Liver (tissue), 3 donors: Measurements from ENCODE around the gene SLC2A6.

Experiments used
- ATF3 ChIP-seq: IDR thresholded peaks from 2 replicates; pipeline ENCODE4 v1.6.1; 2016; ENCODE audit warnings: antibody characterized with exemption
- CTCF ChIP-seq: fragments of 150-350 bp; IDR thresholded peaks from 2 replicates; pipeline ENCODE4 v1.5.1; 2017; ENCODE audit warnings: improper control_type of control experiment, low read depth, low read length; ENCODE audit not compliant: missing input control
- EGR1 ChIP-seq, 2 donors: IDR thresholded peaks; 2 replicates each; pipeline ENCODE4 v1.6.1; 2016 to 2018; ENCODE audit warnings: antibody characterized with exemption in 2 of 2, low read depth in 2 of 2
- GABPA ChIP-seq, 2 donors: IDR thresholded peaks in 1 of 2; conservative IDR thresholded peaks in 1 of 2; 2 replicates each; pipeline ENCODE4 v1.6.1; 2016; ENCODE audit warnings: antibody characterized with exemption in 2 of 2, mild to moderate bottlenecking in 1 of 2, moderate library complexity in 1 of 2
- JUND ChIP-seq, 2 donors: IDR thresholded peaks; 2 replicates each; pipeline ENCODE4 v1.6.1; 2016; ENCODE audit warnings: antibody characterized with exemption in 2 of 2
- MAX ChIP-seq: IDR thresholded peaks from 2 replicates; pipeline ENCODE4 v1.6.1; 2016; ENCODE audit warnings: antibody characterized with exemption
- NR2F2 ChIP-seq: IDR thresholded peaks from 2 replicates; pipeline ENCODE4 v1.6.1; 2016; ENCODE audit warnings: antibody characterized with exemption
- REST ChIP-seq: IDR thresholded peaks from 2 replicates; pipeline ENCODE4 v1.6.1; 2016; ENCODE audit warnings: antibody characterized with exemption, mild to moderate bottlenecking
- RXRA ChIP-seq, 2 donors: IDR thresholded peaks; 2 replicates each; pipeline ENCODE4 v1.6.1; 2017 to 2018; ENCODE audit warnings: antibody characterized with exemption in 2 of 2, mild to moderate bottlenecking in 1 of 2
- SP1 ChIP-seq: IDR thresholded peaks from 2 replicates; pipeline ENCODE4 v1.6.1; 2018; ENCODE audit warnings: antibody characterized with exemption, mild to moderate bottlenecking
- YY1 ChIP-seq: IDR thresholded peaks from 2 replicates; pipeline ENCODE4 v1.6.1; 2016; ENCODE audit warnings: antibody characterized with exemption, mild to moderate bottlenecking
- donor health status: healthy.
- donor health status: healthy.

GRCh38 chr9:133465984-133466383 is 12.9 kb downstream of the SLC2A6 start:
- TF ChIP-seq CTCF, result no peak
- no peak for TF ChIP-seq REST
- no peak for TF ChIP-seq YY1
- no peak for TF ChIP-seq GABPA (IDR thresholded peaks at IDR 0.05 in 1 of 2, conservative IDR thresholded peaks at IDR 0.05 in 1 of 2)
- no peak for TF ChIP-seq RXRA (IDR thresholded peaks at IDR 0.05)
- TF ChIP-seq MAX, result no peak
- no peak for TF ChIP-seq JUND (IDR thresholded peaks at IDR 0.05)
- no peak for TF ChIP-seq NR2F2
- TF ChIP-seq SP1, result no peak
- no peak for TF ChIP-seq ATF3
- TF ChIP-seq EGR1 (IDR thresholded peaks at IDR 0.05; ENCODE audit: low read depth in 2 of 2), result no peak
